H9 (cell line): Measurements from ENCODE around the gene CRY2. TPM values are rescaled to one million over a fixed set of nuclear protein-coding genes. Genes with fewer than 3 reads are reported as not detected.

Experiments
- DNase-seq: peaks from one replicate; pipeline ENCODE4 v3.0.0-alpha.2; 2017
- H2AFZ ChIP-seq: one replicate; pipeline ENCODE4 v1.6.1; 2013; ENCODE audit warnings: mild to moderate bottlenecking, low read length, control low read depth, moderate library complexity
- H2AK5ac ChIP-seq: 2 replicates; pipeline ENCODE4 v1.6.1; 2013; ENCODE audit warnings: low read length, control low read depth, mixed read lengths; ENCODE audit not compliant: insufficient read length
- H2BK120ac ChIP-seq: one replicate; pipeline ENCODE4 v1.6.1; 2013; ENCODE audit warnings: low read depth, mild to moderate bottlenecking, low read length, control low read depth, inconsistent platforms; ENCODE audit not compliant: poor library complexity, severe bottlenecking
- H2BK12ac ChIP-seq: 2 replicates; pipeline ENCODE4 v1.6.1; 2013; ENCODE audit warnings: low read length, control low read depth, mixed read lengths, low read depth; ENCODE audit not compliant: insufficient read length
- H2BK15ac ChIP-seq: 2 replicates; pipeline ENCODE4 v1.6.1; 2013; ENCODE audit warnings: low read depth, low read length, control low read depth
- H2BK20ac ChIP-seq: one replicate; pipeline ENCODE4 v1.6.1; 2013; ENCODE audit warnings: low read depth, mild to moderate bottlenecking, low read length, control low read depth, inconsistent platforms; ENCODE audit not compliant: poor library complexity, severe bottlenecking
- H2BK5ac ChIP-seq: 2 replicates; pipeline ENCODE4 v1.6.1; 2013; ENCODE audit warnings: low read length, control low read depth, mixed read lengths; ENCODE audit not compliant: insufficient read length
- H3K14ac ChIP-seq: 2 replicates; pipeline ENCODE4 v1.6.1; 2013; ENCODE audit warnings: low read length, control low read depth; ENCODE audit not compliant: insufficient read depth
- H3K18ac ChIP-seq: 2 replicates; pipeline ENCODE4 v1.6.1; 2013; ENCODE audit warnings: low read depth, mild to moderate bottlenecking, mixed read lengths, low read length, control low read depth; ENCODE audit not compliant: insufficient read length
- H3K23ac ChIP-seq: 2 replicates; pipeline ENCODE4 v1.6.1; 2013; ENCODE audit warnings: low read length, control low read depth, mixed read lengths, low read depth; ENCODE audit not compliant: insufficient read length
- H3K23me2 ChIP-seq: 2 replicates; pipeline ENCODE4 v1.6.1; 2013; ENCODE audit warnings: low read depth, mild to moderate bottlenecking, mixed read lengths, low read length, control low read depth; ENCODE audit not compliant: insufficient read length, poor library complexity, severe bottlenecking
- H3K27ac ChIP-seq: 2 replicates; pipeline ENCODE4 v1.5.1; 2013; ENCODE audit warnings: low read length, control low read depth, mixed read lengths, low read depth; ENCODE audit not compliant: insufficient read length
- H3K27me3 ChIP-seq: 2 replicates; pipeline ENCODE4 v1.6.1; 2013; ENCODE audit warnings: low read length, control low read depth, inconsistent platforms; ENCODE audit not compliant: insufficient read depth
- H3K4ac ChIP-seq: 2 replicates; pipeline ENCODE4 v1.6.1; 2013; ENCODE audit warnings: low read depth, mild to moderate bottlenecking, control low read depth, inconsistent platforms, low read length, moderate library complexity
- H3K4me1 ChIP-seq: 2 replicates; pipeline ENCODE4 v1.6.1; 2013; ENCODE audit warnings: low read length, control low read depth, inconsistent platforms; ENCODE audit not compliant: insufficient read depth
- H3K4me2 ChIP-seq: 2 replicates; pipeline ENCODE4 v1.6.1; 2013; ENCODE audit warnings: low read length, control low read depth, mixed read lengths; ENCODE audit not compliant: insufficient read length, insufficient read depth
- H3K56ac ChIP-seq: 2 replicates; pipeline ENCODE4 v1.6.1; 2013; ENCODE audit warnings: low read depth, mild to moderate bottlenecking, mixed read lengths, low read length, control low read depth; ENCODE audit not compliant: insufficient read length
- H3K79me1 ChIP-seq: 2 replicates; pipeline ENCODE4 v1.6.1; 2013; ENCODE audit warnings: low read depth, mild to moderate bottlenecking, moderate library complexity, low read length, control low read depth, inconsistent platforms; ENCODE audit not compliant: insufficient read depth, poor library complexity, severe bottlenecking
- H3K79me2 ChIP-seq: 2 replicates; pipeline ENCODE4 v1.6.1; 2013; ENCODE audit warnings: low read length, control low read depth, inconsistent platforms; ENCODE audit not compliant: insufficient read depth
- H3K9ac ChIP-seq: 2 replicates; pipeline ENCODE4 v1.6.1; 2013; ENCODE audit warnings: low read length, control low read depth, mixed read lengths; ENCODE audit not compliant: insufficient read length; ENCODE audit errors: extremely low read depth
- H3K9me3 ChIP-seq: one replicate; pipeline ENCODE4 v1.6.1; 2013; ENCODE audit warnings: low read depth, low read length, inconsistent platforms; ENCODE audit not compliant: control insufficient read depth
- H3T11ph ChIP-seq: one replicate; pipeline ENCODE4 v1.6.1; 2013; ENCODE audit warnings: mild to moderate bottlenecking, low read length, control low read depth, inconsistent platforms
- H4K20me1 ChIP-seq: one replicate; pipeline ENCODE4 v1.6.1; 2013; ENCODE audit not compliant: control insufficient read depth, insufficient read length, insufficient read depth
- H4K5ac ChIP-seq: 2 replicates; pipeline ENCODE4 v1.6.1; 2013; ENCODE audit warnings: low read depth, mild to moderate bottlenecking, mixed read lengths, low read length, control low read depth; ENCODE audit not compliant: insufficient read length
- H4K8ac ChIP-seq: replicated peaks from 2 replicates; pipeline ENCODE4 v1.6.1; 2013; ENCODE audit warnings: low read length, control low read depth, mixed read lengths, low read depth; ENCODE audit not compliant: insufficient read length
- H4K91ac ChIP-seq: 2 replicates; pipeline ENCODE4 v1.6.1; 2013; ENCODE audit warnings: low read depth, mild to moderate bottlenecking, moderate library complexity, mixed read lengths, low read length, control low read depth; ENCODE audit not compliant: insufficient read length
- H3K27ac Mint-ChIP-seq, 3 experiments: 2 replicates in 2 of 3; 3 replicates in 1 of 3; pipeline ENCODE4 v1.8.0; 2020 to 2021; ENCODE audit warnings: mixed read lengths in 3 of 3, mild to moderate bottlenecking in 1 of 3, moderate library complexity in 1 of 3
- H3K27me3 Mint-ChIP-seq: 2 replicates; pipeline ENCODE4 v1.8.0; 2021; ENCODE audit warnings: low read depth, mild to moderate bottlenecking, moderate library complexity, mixed read lengths
- H3K36me3 Mint-ChIP-seq, 3 experiments: 2 replicates in 2 of 3; 3 replicates in 1 of 3; pipeline ENCODE4 v1.8.0; 2020 to 2021; ENCODE audit warnings: low read depth in 3 of 3, mixed read lengths in 3 of 3; ENCODE audit not compliant: insufficient read depth in 1 of 3
- H3K4me1 Mint-ChIP-seq, 2 experiments: 2 replicates each; pipeline ENCODE4 v1.8.0; 2020; ENCODE audit warnings: mixed read lengths in 2 of 2
- H3K4me3 Mint-ChIP-seq, 2 experiments: 2 replicates in 1 of 2; 3 replicates in 1 of 2; pipeline ENCODE4 v1.8.0; 2020 to 2021; ENCODE audit warnings: mild to moderate bottlenecking in 2 of 2, mixed read lengths in 2 of 2, moderate library complexity in 1 of 2
- H3K9me3 Mint-ChIP-seq, 2 experiments: 2 replicates in 1 of 2; 3 replicates in 1 of 2; pipeline ENCODE4 v1.8.0; 2020; ENCODE audit warnings: mild to moderate bottlenecking in 2 of 2, mixed read lengths in 2 of 2, moderate library complexity in 1 of 2
- CTCF ChIP-seq: fragments of 200-600 bp; sonication (generic); conservative IDR thresholded peaks from 3 replicates; pipeline ENCODE4 v1.8.0; 2021; ENCODE audit warnings: antibody characterized with exemption, mild to moderate bottlenecking
- WGBS: extraction: QIAGEN DNeasy Blood & Tissue Kit; methylation state at CpG from one replicate; pipeline ENCODE4 v1.1.7; 2013; ENCODE audit warnings: missing lambda C conversion rate, low lambda C conversion rate, mixed read lengths; ENCODE audit not compliant: insufficient read length; ENCODE audit errors: extremely low coverage; 5-methylcytosine and 5-hydroxymethylcytosine counted together
- total RNA-seq: library from RNA; stranded (reverse); gene quantifications from 2 replicates; pipeline ENCODE4 v1.2.1, GENCODE V29; 2021

CRY2 gene
- total RNA-seq, 1 experiment from 2014 or later = 14.4 TPM

GRCh38 chr11:45920531-45921477, 73.5 kb downstream of the CRY2 start:
- peaks cover 2% of the 10 kb centered on the region; the same call in 1 of the 2 replicates for H3K27me3 Mint-ChIP-seq
- H3K4me3 Mint-ChIP-seq = peak overlapping the region; percentile 66 to 81
- H3T11ph ChIP-seq = no peak overlapping the region

More at GRCh38 chr11:45920531-45921477, 73.5 kb downstream of the CRY2 start:
- Histone ChIP-seq H3K4me1 (no peaks in the 10 kb centered on the region), H4K91ac (no peak overlapping the region), H3K27me3 (no peaks in the 10 kb centered on the region; the same call in 1 of the 2 replicates), H3K9me3 (no peaks in the 10 kb centered on the region), H2BK20ac (no peak overlapping the region), H3K4ac (no peak overlapping the region), H2BK12ac (no peak overlapping the region), H2AK5ac (no peak overlapping the region), H3K23ac (no peak overlapping the region), H4K20me1 (no peaks in the 10 kb centered on the region), H3K27ac (no peak overlapping the region), H3K18ac (peak overlapping the region; percentile 13), H2BK15ac (no peak overlapping the region), H3K9ac (no peak overlapping the region), H4K5ac (no peak overlapping the region), H2BK5ac (no peak overlapping the region), H2BK120ac (no peak overlapping the region), H2AFZ (no peak overlapping the region), H3K79me2 (no peaks in the 10 kb centered on the region; the same call in 1 of the 2 replicates), H3K23me2 (peaks cover 8% of the 10 kb centered on the region), H3K14ac (0 out of 2 replicates have a peak overlapping the region, but pooled peaks have one; percentile 19), H3K56ac (no peak overlapping the region), H3K4me2 (peak overlapping the region; percentile 45), H3K79me1 (no peaks in the 10 kb centered on the region), H4K8ac (no peak overlapping the region)
- Mint-ChIP-seq H3K4me1 (peaks cover 35 to 48% of the 10 kb centered on the region in 2 experiments), H3K36me3 (peaks cover 10 to 22% (median 17%) of the 10 kb centered on the region in 3 experiments), H3K9me3 (no peaks in the 10 kb centered on the region; a peak in 1 of 5 replicates), H3K27ac (peak overlapping the region; percentile 95 to 98 (median 96); a peak in 6 of 7 replicates)
- WGBS = no CpG with 5 or more reads among the region's 6 CpGs
- no peak for DNase-seq
- no peak for TF ChIP-seq CTCF
